Activated naive CD8-positive, alpha-beta T cell treated with anti-CD3 and anti-CD28 coated beads for 36 hours (primary cell): ENCODE results near the gene TMEM114. TPM values are rescaled to one million over a fixed set of nuclear protein-coding genes. Genes with fewer than 3 reads are reported as not detected.
A peak's percentile ranks its signal among the peaks of the same experiment; 100 is the strongest.

ENCODE experiments used
- DNase-seq: peaks from one replicate; pipeline ENCODE4 v3.0.0; 2021
- H3K27ac Mint-ChIP-seq: one replicate; pipeline ENCODE4 v1.8.0; 2022; ENCODE audit warnings: mild to moderate bottlenecking, moderate library complexity, mixed read lengths
- H3K27me3 Mint-ChIP-seq: one replicate; pipeline ENCODE4 v1.8.0; 2022; ENCODE audit warnings: mild to moderate bottlenecking, mixed read lengths
- H3K36me3 Mint-ChIP-seq: one replicate; pipeline ENCODE4 v1.8.0; 2021; ENCODE audit warnings: mild to moderate bottlenecking, mixed read lengths
- H3K4me1 Mint-ChIP-seq: one replicate; pipeline ENCODE4 v1.8.0; 2021; ENCODE audit warnings: mixed read lengths
- H3K4me3 Mint-ChIP-seq: one replicate; pipeline ENCODE4 v1.8.0; 2022; ENCODE audit warnings: mild to moderate bottlenecking, moderate library complexity, mixed read lengths
- H3K9me3 Mint-ChIP-seq: one replicate; pipeline ENCODE4 v1.8.0; 2022; ENCODE audit warnings: mixed read lengths
- total RNA-seq, 2 experiments: library from RNA; stranded (reverse); gene quantifications; one replicate each; pipeline ENCODE4 v1.2.3, GENCODE V29; 2021

Gene TMEM114
- total RNA-seq: not detected

DNA sequence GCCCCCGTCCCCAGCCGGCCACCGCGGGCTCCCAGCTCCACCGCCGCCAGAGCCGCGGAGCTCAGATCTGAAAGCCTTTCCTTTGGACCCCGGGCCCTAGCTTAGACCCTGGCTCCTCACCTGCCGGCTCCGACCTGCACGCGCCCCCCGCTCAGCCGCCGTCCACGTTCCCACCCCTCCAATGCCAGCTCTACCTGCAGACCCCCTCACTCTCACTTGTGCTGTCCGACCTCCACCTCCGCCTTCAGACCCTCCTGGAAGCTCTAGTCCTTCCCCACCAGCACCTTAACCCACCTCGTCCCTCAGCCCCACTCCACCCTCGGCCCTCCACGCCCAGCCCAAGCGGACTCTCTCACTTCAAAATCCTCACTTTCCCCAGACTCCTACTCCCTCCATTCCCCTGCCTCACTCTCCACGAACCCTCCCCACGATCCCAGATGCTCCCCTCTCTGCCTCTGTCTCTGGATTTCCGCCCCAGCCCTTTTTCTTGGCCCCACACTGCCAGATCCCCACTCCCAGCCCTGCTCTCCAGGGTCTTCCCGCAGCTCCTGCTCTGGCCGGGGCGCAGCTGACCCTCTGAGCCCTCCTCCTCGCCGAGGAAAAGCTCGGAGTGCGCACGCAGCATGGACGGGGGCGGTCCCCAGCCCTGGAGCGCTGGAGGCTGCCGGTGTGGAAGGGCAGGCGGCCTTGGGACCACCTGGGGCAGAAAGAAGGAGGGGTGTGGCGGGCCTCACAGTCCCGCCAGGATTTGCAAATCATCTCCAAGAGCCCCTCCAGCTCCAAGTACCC lies at the start of gene TMEM114:
Gene TMEM114 (minus strand): TSS at position 612 of the 789 bp plus-strand sequence. CDS start 673 bp downstream, outside the sequence.
- no peak for DNase-seq
- Mint-ChIP-seq H3K9me3 (no peaks in the 10 kb centered on the region), H3K36me3 (no peaks in the 10 kb centered on the region), H3K4me1 (peaks cover 3% of the 10 kb centered on the region), H3K27me3 (peaks cover 43% of the 10 kb centered on the region), H3K4me3 (no peak within 1 kb of the TSS), H3K27ac (no peak within 1 kb of the TSS)

DNA sequence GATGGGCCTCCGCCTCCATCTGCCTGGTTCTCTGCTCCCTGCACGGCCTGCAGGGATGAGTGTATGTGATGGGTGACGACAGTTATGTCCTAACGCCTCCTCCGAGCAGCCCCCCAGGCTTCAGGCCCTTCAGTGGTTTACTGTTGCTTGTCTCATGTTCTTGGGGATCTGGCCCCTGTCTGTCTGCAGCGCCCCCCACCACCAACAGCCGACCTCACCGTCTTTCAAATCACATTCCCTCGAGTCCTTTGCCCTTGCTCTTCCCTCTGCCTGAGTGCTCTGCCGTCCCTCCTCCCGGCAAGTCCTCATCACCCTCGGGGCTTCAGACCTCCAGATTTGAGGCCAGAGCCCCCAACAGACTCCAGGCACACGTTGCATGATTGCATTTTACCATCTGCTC lies 49.4 kb upstream of the TMEM114 start:
- H3K4me1 Mint-ChIP-seq: peaks cover 4% of the 10 kb centered on the region
- no peaks in the 10 kb centered on the region for H3K27me3 Mint-ChIP-seq
- no peaks in the 10 kb centered on the region for H3K9me3 Mint-ChIP-seq
- H3K36me3 Mint-ChIP-seq: peaks cover 25% of the 10 kb centered on the region
- H3K27ac Mint-ChIP-seq: no peak overlapping the region
- H3K4me3 Mint-ChIP-seq: no peak overlapping the region
- DNase-seq: no peak

DNA sequence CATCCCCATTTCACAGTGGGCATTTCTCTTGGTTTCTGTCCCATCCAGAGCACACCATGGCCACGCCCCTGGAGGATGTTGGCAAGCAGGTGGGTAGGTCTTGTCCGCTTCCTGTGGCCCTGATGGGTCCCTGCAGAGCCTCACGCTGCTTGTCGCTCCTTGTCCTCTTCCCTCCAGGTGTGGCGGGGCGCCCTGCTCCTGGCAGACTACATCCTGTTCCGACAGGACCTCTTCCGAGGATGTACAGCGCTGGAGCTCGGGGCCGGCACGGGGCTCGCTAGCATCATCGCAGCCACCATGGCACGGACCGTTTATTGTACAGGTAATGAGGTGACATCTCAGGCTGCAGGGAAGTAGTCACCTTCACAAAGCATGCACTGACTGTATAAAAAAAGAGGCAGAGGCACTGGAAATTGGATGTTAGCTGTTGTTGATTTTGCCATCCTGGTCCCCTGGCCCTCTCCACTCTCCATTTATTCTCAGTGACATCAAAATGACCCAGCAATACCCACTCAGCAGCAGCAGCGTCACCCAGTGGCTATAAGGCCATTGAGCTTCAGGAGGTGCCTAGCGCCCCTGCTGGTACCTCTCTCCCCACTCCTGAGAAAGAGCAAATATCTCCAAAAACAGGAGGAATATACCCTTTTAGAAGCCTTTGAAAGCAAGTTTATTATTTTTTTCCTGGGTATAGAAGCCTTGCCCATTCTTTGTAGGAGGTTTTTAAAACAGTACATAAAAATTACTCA lies 44.9 kb upstream of the TMEM114 start:
- Mint-ChIP-seq H3K9me3 (no peaks in the 10 kb centered on the region), H3K27ac (no peak overlapping the region), H3K27me3 (no peaks in the 10 kb centered on the region), H3K4me1 (no peaks in the 10 kb centered on the region), H3K4me3 (no peak overlapping the region), H3K36me3 (peaks cover 5% of the 10 kb centered on the region)
- DNase-seq: no peak

DNA sequence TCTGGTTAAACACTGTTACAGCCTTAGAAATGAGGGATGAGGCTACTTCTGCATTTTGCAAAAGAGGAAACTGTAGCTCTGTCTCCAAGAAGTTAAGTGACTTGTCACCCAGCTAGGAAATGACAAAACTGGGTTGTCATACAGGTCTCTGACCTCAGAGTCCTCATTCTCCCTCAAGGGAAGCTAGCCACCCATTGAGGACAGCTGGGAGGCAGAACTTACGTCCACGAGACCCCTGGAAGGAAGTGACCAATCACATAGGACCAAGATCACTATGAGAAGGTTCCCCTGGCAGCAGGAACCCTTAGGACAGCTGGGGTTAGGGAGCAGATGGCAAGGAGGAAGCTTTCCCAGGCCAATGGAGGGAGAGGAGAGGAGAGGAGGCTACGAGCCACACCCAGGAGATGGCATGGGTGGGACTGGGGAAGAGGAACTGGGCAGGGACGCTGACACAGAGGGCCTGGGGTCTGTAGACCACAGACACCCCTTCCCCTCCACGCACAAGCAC lies 42.4 kb upstream of the TMEM114 start:
- Mint-ChIP-seq H3K27me3 (no peaks in the 10 kb centered on the region), H3K4me1 (peaks cover 1% of the 10 kb centered on the region), H3K4me3 (no peak overlapping the region), H3K36me3 (peaks cover 15% of the 10 kb centered on the region), H3K27ac (no peak overlapping the region), H3K9me3 (no peaks in the 10 kb centered on the region)
- no peak for DNase-seq

DNA sequence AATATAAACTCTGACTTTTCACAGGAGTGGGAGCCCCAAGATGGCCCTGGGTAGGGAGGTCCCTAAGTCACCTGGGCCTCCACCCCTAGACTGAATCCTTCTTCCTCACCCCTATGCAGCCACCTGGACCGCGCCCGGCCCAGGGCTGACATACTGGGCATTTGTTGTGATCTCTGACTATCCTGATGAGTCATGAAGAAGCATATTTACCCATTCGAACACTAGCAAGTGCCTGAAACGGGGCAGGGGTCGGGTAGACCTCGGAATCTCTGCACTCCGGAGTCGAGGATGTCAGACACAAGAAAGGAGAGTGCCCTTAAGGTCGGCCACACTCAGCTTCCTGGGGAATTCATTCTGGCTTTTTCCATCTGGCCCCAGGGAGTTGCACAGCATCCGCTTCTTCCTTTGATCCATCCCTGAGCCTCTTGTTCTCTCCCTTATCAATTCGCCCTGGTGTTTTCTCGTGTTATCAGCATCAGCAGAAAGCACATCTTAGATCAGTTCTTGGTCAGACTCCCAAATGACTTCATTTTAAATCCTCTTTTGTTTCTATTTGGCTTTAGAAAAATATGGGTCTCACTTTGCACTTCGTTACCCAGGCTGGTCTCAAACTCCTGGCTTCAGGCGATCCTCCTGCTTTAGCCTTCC lies 41.6 kb upstream of the TMEM114 start:
- H3K27ac Mint-ChIP-seq: no peak overlapping the region
- DNase-seq: no peak
- no peak overlapping the region for H3K4me3 Mint-ChIP-seq
- peaks cover 4% of the 10 kb centered on the region for H3K4me1 Mint-ChIP-seq
- no peaks in the 10 kb centered on the region for H3K9me3 Mint-ChIP-seq
- peaks cover 17% of the 10 kb centered on the region for H3K36me3 Mint-ChIP-seq
- H3K27me3 Mint-ChIP-seq: no peaks in the 10 kb centered on the region

DNA sequence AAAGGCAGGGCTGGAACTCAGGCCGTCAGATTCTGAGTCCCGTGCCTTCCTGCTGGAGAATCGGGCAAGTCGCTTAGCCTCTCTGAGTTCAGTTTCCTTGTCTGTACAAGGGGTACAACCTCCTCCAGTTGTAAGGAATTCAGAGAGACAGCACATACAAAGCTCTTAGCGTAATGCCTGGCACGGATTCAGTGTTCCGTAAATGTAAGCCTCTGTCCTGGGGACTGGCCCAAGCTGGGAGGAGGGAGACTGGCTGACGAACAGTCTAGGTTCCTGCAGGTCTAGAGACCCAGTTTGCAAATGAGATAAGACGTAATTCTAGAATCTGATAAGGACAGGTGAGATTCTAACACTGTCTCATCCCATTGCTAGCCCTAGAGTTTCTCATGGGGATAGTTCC lies 41.1 kb upstream of the TMEM114 start:
- H3K9me3 Mint-ChIP-seq: no peaks in the 10 kb centered on the region
- H3K27ac Mint-ChIP-seq: no peak overlapping the region
- H3K27me3 Mint-ChIP-seq: no peaks in the 10 kb centered on the region
- peaks cover 16% of the 10 kb centered on the region for H3K36me3 Mint-ChIP-seq
- DNase-seq: no peak
- H3K4me1 Mint-ChIP-seq: peaks cover 5% of the 10 kb centered on the region
- no peak overlapping the region for H3K4me3 Mint-ChIP-seq

DNA sequence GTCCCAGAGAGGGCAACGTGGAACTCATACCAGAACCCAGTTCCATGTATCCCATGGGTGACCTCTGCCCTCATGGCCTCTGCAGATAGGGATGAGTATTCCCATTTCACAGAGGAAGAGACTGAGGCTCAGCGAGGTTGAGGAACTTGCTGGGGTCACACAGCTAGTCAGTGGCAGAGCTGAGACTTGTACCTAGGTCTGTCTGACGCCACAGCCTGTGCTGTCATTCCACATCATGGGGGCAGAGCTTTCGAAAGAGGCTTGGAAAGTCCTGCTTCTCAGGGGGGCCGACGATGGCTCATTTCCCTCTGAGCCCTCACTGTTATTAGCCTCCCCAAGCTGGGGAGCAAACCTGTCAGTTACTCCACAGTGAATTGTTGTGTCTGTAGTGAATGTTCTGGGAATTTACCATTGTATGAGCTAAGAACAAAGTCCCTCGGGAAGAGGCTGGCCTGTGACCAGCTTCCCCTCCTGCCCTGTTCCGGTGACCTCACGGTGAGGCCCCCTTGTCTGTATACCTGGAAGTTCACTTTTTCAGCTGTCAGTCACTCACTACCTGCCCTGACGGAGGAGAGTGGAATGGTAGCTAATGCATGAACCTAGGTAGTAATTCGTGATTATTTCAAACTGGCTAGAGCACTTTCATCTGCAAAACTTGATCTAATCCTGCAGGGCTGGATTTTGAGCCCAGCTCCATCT lies 40.1 kb upstream of the TMEM114 start:
- Mint-ChIP-seq H3K27ac (no peak overlapping the region), H3K27me3 (no peaks in the 10 kb centered on the region), H3K36me3 (peaks cover 16% of the 10 kb centered on the region), H3K4me3 (no peak overlapping the region), H3K4me1 (peaks cover 5% of the 10 kb centered on the region), H3K9me3 (no peaks in the 10 kb centered on the region)
- DNase-seq: no peak

DNA sequence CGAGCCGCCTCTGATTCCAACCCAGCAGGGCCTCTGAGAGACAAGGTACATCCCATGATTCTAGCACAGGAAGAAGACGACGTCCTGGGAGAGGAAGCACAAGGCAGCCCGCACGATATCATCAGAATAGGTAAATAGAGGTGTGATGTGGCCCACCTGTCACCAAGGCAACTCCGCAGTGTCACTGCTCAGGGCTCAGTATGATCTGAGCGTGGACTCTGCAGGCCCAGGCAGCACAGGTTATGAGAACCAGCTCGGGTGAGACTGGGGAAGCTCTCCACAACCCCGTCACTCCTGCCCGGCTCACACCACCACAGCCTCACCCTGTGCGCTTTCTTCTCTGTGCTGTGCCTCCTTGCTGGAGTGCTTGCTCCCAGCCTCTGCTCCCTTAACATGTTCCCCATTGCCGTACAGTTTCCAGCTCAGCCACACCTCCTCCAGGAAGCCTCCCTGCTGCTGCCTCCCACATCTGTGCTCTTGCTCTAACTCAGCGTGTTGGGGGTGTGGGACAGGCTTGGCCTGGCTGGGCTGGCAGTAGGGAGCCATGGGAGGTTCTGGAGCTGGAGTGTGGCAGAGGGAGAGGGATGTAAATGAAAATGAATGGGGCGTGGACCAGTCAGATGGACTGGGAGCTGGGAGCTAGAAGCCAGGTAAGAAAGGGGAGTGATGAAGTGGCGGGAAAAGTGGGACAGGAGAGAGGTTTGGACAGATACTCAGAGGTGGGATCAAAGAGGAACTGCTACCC lies 38.8 kb upstream of the TMEM114 start:
- peaks cover 10% of the 10 kb centered on the region for H3K4me1 Mint-ChIP-seq
- no peak for DNase-seq
- H3K9me3 Mint-ChIP-seq: no peaks in the 10 kb centered on the region
- H3K27me3 Mint-ChIP-seq: no peaks in the 10 kb centered on the region
- no peak overlapping the region for H3K27ac Mint-ChIP-seq
- no peak overlapping the region for H3K4me3 Mint-ChIP-seq
- peaks cover 19% of the 10 kb centered on the region for H3K36me3 Mint-ChIP-seq

DNA sequence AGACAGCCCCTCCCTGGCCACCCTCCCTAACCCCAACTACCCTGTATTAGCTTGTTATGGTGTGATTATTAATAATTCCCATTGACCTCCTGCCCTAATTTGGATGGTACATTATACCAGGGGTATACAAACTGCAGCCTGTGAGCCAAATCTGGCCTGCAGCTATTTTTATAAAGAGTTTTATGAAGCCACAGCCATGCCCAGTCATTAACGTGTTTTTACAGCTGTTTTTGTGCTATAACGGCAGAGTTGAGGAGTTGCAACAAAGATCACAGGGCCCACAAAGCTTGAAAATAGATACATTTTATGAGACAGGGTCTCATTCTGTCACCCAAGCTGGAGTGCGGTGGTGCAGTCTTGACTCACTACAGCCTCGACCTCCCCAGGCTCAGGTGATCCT lies 37.1 kb upstream of the TMEM114 start:
- Mint-ChIP-seq H3K4me3 (no peak overlapping the region), H3K4me1 (peaks cover 13% of the 10 kb centered on the region), H3K27me3 (no peaks in the 10 kb centered on the region), H3K36me3 (peaks cover 19% of the 10 kb centered on the region), H3K27ac (no peak overlapping the region), H3K9me3 (no peaks in the 10 kb centered on the region)
- no peak for DNase-seq

DNA sequence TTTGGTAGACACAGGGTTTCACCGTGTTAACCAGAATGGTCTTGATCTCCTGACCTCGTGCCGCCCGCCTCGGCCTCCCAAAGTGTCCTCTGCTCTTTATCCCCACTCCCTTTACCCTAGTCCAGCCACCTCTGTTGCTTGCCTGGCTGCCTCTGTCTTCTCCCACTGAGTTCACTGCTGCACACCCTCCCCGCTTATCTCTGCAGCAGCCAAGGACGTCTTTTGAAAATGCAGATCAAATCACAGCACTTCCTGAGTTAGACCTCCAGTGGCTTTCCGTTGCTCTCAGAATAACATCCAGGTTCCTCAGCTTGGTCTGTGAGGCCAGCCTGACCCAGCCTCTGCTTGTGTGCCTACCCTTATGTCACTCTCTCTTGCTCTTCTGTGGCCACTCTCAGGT lies 36.6 kb upstream of the TMEM114 start:
- Mint-ChIP-seq H3K4me1 (peaks cover 16% of the 10 kb centered on the region), H3K36me3 (peaks cover 19% of the 10 kb centered on the region), H3K27ac (no peak overlapping the region)

DNA sequence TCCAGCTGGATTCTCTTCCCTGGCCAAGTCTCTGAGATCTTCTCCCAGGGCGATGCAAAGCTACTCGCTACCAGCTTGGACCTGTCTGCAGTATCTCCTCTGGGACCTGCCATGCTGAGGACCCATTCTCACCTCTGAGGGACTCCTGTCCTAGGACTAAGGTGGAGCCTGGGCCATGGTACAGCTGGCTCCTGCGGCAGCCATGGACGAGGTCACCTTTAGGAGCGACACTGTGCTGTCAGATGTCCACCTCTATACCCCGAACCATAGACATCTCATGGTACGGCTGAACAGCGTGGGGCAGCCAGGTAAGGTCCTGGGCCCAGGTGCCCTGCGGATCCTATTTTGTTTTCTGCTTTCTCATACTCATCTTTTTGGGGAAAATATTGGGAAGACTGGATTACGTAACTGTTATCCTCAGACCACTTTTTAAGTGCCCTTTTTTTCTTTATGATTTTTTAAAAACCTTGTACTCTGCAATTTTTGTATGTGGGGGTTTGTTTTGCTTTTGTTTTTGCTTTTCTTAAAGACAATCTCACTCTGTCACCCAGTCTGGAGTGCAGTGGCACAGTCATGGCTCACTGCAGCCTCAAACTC lies 35.3 kb upstream of the TMEM114 start:
- peaks cover 21% of the 10 kb centered on the region for H3K4me1 Mint-ChIP-seq

More for the DNA sequence above, 36.6 kb upstream of the TMEM114 start:
- H3K4me3 Mint-ChIP-seq: no peak overlapping the region
- no peaks in the 10 kb centered on the region for H3K9me3 Mint-ChIP-seq
- no peaks in the 10 kb centered on the region for H3K27me3 Mint-ChIP-seq
- DNase-seq: no peak

DNA sequence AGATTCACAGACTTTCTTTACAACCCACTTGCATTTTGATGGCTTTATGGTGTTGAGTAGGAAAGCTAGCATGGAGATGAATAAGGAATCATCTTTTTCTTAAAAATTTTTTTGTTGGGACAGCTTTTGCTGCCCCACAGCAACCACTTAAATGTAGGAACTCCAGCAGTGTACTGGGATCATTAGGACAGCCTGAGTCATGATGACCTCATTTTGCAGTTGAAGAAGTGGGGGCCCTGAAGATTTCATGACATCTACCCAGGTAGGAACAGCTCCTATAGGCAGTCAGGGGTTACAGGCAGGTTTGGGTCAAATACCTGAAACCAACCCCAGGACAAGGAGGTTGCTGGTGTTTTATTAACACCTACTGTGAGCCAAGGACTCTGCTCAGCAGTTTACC lies 33.3 kb upstream of the TMEM114 start:
- Mint-ChIP-seq H3K4me1 (peaks cover 21% of the 10 kb centered on the region), H3K27ac (no peak overlapping the region), H3K4me3 (no peak overlapping the region), H3K9me3 (no peaks in the 10 kb centered on the region), H3K27me3 (no peaks in the 10 kb centered on the region), H3K36me3 (peaks cover 13% of the 10 kb centered on the region)
- DNase-seq: no peak

More for the DNA sequence above, 35.3 kb upstream of the TMEM114 start:
- Mint-ChIP-seq H3K9me3 (no peaks in the 10 kb centered on the region), H3K4me3 (no peak overlapping the region), H3K27ac (no peak overlapping the region), H3K27me3 (no peaks in the 10 kb centered on the region), H3K36me3 (peaks cover 19% of the 10 kb centered on the region)
- DNase-seq: no peak

DNA sequence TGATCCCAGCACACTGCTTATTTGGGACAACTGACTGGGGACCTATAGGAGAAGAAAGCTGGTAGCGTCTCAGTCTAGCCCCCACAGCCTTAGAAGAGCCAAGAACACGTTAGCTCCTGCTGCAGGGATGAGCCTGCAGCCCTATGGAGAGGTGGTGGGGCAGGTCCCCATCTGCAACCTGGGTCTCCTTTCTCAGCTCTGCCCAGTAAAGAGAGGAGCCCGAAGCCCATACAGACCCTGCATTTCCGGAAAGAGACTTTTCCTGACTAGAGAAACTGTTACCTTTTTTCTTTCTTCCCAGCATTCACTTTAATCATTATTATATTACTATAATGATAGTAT lies 32.0 kb upstream of the TMEM114 start:
- peaks cover 7% of the 10 kb centered on the region for H3K36me3 Mint-ChIP-seq
- no peak for DNase-seq
- peak overlapping the region; percentile 88 for H3K27ac Mint-ChIP-seq
- H3K9me3 Mint-ChIP-seq: no peaks in the 10 kb centered on the region
- peaks cover 20% of the 10 kb centered on the region for H3K4me1 Mint-ChIP-seq
- no peaks in the 10 kb centered on the region for H3K27me3 Mint-ChIP-seq
- peak overlapping the region; percentile 99 for H3K4me3 Mint-ChIP-seq
